ENCODE results near the gene BTG4. TPM values are rescaled to one million over a fixed set of nuclear protein-coding genes. Genes with fewer than 3 reads are reported as not detected.

Gene BTG4
- total and polyA plus RNA-seq, 12 donors: not detected

DNA sequence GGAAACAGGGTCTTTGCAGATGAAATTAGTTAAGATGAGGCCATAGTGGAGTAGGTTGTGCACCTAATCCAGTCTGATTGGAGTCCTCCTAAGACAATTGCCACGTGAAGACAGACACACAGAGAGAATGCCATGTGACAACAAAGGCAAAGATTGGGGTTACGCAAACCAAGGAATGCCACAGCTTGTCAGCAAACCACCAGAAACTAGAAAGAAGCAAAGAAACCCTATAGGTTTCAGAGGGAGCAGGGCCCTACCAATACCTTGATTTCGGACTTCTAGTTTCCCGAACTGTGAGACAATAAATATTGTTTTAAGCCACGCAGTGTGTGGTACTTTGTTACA is 20.2 kb upstream of the BTG4 start:
- intact Hi-C loops (cut with DNase I): no loop called here
- TF ChIP-seq POLR2A (IDR thresholded peaks at IDR 0.05): no peak
- no peak for TF ChIP-seq CTCF (IDR thresholded peaks at IDR 0.05)
- H3K4me3 ChIP-seq: no peak overlapping the region
- no peaks in the 10 kb centered on the region for H3K9me3 ChIP-seq (replicated peaks in 1 of 3)
- no peaks in the 10 kb centered on the region for H3K4me1 ChIP-seq (replicated peaks in 1 of 2)
- no peak for DNase-seq
- peaks cover 9% of the 10 kb centered on the region for H3K27me3 ChIP-seq
- H3K36me3 ChIP-seq (replicated peaks in 1 of 2): no peaks in the 10 kb centered on the region
- H3K27ac ChIP-seq: no peak overlapping the region
- 71 to 88% (median 74%) methylated on average over 5 of the region's 5 CpGs for WGBS, 4 donors

DNA sequence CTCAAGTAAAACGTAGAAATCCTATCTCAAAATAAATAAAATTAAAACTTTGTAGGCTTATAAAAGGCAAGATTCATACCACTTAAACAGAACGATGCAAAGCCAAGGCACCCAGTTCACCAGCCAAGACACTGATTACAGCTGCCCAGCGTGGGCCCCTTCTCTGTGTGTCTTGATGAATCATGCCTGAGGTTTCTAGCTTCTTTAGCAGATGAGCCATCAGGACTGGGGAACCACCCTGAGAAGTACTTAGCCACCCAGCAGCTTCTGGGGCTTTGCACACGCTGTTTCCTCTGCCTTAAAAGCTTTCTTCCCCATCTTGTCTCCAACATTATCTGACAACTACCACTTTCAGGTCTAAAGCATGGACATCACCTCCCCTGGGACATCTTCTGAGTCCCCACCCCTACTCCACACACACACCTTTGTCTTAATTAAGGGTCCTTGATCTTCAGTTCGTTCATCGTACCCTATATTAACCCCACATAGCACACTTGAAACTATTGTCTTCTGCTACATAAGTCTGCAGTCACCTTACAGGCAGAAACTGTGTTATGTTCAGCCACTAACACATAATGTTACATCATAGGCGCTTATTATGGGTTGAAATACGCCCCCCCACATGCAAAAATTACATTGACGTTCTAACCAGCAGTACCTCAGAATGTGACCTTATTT is 19.6 kb upstream of the BTG4 start:
- Histone ChIP-seq H3K4me3 (no peak overlapping the region), H3K27me3 (peaks cover 9% of the 10 kb centered on the region), H3K9me3 (replicated peaks in 1 of 3) (no peaks in the 10 kb centered on the region), H3K4me1 (replicated peaks in 1 of 2) (no peaks in the 10 kb centered on the region), H3K27ac (no peak overlapping the region), H3K36me3 (replicated peaks in 1 of 2) (no peaks in the 10 kb centered on the region)
- TF ChIP-seq POLR2A (IDR thresholded peaks at IDR 0.05) (no peak), CTCF (IDR thresholded peaks at IDR 0.05) (no peak)
- intact Hi-C loops (cut with DNase I): no loop called here
- 65 to 75% (median 71%) methylated on average over 9 of the region's 9 CpGs for whole genome bisulfite sequencing, 4 donors
- DNase-seq: no peak

DNA sequence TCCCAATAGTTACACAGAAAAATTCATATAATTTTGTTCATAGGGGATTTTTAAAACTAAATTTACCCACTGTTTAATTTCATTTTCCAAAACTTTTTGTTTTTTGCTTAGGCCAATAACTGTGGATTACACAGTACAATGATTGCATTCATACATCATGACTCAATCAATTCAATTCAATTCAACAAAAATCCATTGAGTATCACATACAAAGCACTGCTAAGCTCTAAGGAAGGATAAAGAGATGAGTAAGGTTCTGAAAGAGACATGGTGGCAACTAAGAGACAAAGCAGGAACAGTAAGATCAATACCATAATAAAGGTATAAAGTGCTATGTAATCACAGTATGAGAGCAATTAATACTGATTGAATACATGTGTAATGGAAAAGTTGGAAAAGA is 18.9 kb upstream of the BTG4 start:
- no peak overlapping the region for H3K4me3 ChIP-seq
- TF ChIP-seq CTCF (IDR thresholded peaks at IDR 0.05) (no peak), POLR2A (IDR thresholded peaks at IDR 0.05) (no peak)
- DNase-seq: no peak
- H3K36me3 ChIP-seq (replicated peaks in 1 of 2): no peaks in the 10 kb centered on the region
- H3K9me3 ChIP-seq (replicated peaks in 1 of 3): no peaks in the 10 kb centered on the region
- H3K27ac ChIP-seq: no peak overlapping the region
- no peaks in the 10 kb centered on the region for H3K4me1 ChIP-seq (replicated peaks in 1 of 2)
- H3K27me3 ChIP-seq: peaks cover 9% of the 10 kb centered on the region
- intact Hi-C loops (cut with DNase I): no loop called here

DNA sequence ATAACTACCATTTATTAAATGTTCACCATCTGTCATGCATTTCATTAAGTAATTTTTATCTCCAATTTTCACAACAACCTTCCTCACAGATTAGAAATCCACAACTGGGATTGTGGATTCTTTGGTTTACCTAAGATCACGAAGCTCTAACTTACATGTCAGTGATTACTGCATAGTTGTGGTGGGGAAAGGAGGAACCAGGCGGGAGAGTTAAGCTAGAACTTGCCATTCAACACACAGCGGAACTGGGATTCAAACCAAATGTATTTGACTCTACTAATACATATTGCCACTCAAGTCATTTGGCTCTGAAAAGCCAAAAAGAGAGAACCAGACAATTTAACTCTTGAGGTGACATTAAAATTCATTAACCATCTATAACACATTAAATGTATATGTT is 17.9 kb upstream of the BTG4 start:
- H3K27ac ChIP-seq: no peak overlapping the region
- intact Hi-C loops (cut with DNase I): no loop called here
- no peaks in the 10 kb centered on the region for H3K36me3 ChIP-seq (replicated peaks in 1 of 2)
- H3K27me3 ChIP-seq: peaks cover 9% of the 10 kb centered on the region
- WGBS, 4 donors: 66 to 80% (median 69%) methylated on average over 3 of the region's 3 CpGs
- H3K9me3 ChIP-seq (replicated peaks in 1 of 3): no peaks in the 10 kb centered on the region
- no peak for DNase-seq
- no peak overlapping the region for H3K4me3 ChIP-seq
- H3K4me1 ChIP-seq (replicated peaks in 1 of 2): no peaks in the 10 kb centered on the region
- TF ChIP-seq CTCF (IDR thresholded peaks at IDR 0.05) (no peak), POLR2A (IDR thresholded peaks at IDR 0.05) (no peak)
